ENCODE results near the gene GBA2. TPM values are rescaled to one million over a fixed set of nuclear protein-coding genes. Genes with fewer than 3 reads are reported as not detected.

GBA2 gene
- total and polyA plus RNA-seq, 2 donors (not counting 3 experiments of a cell fraction or from before 2014, with no cell fraction given), result 110 to 158 TPM

DNA sequence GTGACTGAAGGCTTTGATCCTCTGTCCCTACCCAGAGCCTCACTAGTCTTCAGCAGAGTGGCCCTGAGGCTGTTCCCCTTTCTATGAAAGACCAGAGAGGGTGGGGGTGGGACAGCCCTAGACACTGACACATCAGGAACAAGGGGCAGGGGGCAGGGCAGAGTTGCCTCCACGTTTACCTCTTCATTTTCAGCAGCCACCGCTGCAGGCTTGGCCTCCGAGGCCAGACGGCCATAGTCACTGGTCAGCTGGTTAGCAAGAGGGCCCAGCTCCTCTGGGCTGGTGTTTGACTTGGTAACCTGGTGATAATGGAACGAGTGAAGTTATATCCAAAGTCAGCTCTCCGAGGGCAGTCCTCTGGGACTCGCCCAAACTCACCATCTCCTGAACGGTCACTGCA lies 43.7 kb downstream of the GBA2 start:
- CTCF ChIA-PET, result interaction anchor here (0.6 to 2.3 kb wide), 2 partner anchors 9 to 77 kb away, joined by 3 to 17 read pairs; no protein-coding TSS in a partner anchor
- intact Hi-C loops (cut with micrococcal nuclease), result no loop called here
- no TSS peak for BruUV-seq (replicated peaks)

More for the DNA sequence above, 43.7 kb downstream of the GBA2 start:
- Histone ChIP-seq H2AFZ (ENCODE audit: low read depth, low read length) (no peak overlapping the region), H3K9me1 (replicated peaks; ENCODE audit: control insufficient read depth, extremely low read depth, insufficient read depth, low read length) (no peaks in the 10 kb centered on the region), H3K79me2 (ENCODE audit: control insufficient read depth, insufficient read depth, low read length) (no peaks in the 10 kb centered on the region), H3K27me3 (ENCODE audit: control insufficient read depth in 2 of 2, insufficient read depth in 2 of 2, low read length in 2 of 2) (no peaks in the 10 kb centered on the region), H3K4me2 (ENCODE audit: insufficient read depth, low read length) (no peak overlapping the region), H3K4me1 (ENCODE audit: control insufficient read depth, extremely low read depth, insufficient read depth, low read length) (no peaks in the 10 kb centered on the region), H3K36me3 (ENCODE audit: control insufficient read depth in 2 of 2, extremely low read depth in 1 of 2, insufficient read depth in 2 of 2, low read length in 2 of 2) (peaks cover 61 to 80% of the 10 kb centered on the region in 2 experiments), H3K9me3 (replicated peaks; ENCODE audit: control insufficient read depth, insufficient read depth, low read length) (no peaks in the 10 kb centered on the region), H3K27ac (ENCODE audit: insufficient read depth, low read depth, low read length) (no peak overlapping the region), H3K4me3 (replicated peaks in 1 of 3; ENCODE audit: insufficient read depth in 1 of 3, low read depth in 1 of 3, low read length in 3 of 3) (no peak overlapping the region), H4K20me1 (replicated peaks; ENCODE audit: control insufficient read depth, extremely low read depth, insufficient read depth, low read length) (no peaks in the 10 kb centered on the region), H3K9ac (replicated peaks; ENCODE audit: extremely low read depth, insufficient read depth, low read length) (no peak overlapping the region)
- TF ChIP-seq POLR2AphosphoS5 (IDR thresholded peaks at IDR 0.05; ENCODE audit: insufficient read depth, low read depth, low read length) (no peak), MYC (IDR thresholded peaks at IDR 0.05; ENCODE audit: low read depth, low read length) (no peak), FOS (IDR thresholded peaks at IDR 0.05; ENCODE audit: borderline replicate concordance, insufficient read depth, low read length) (no peak), EZH2 (IDR thresholded peaks at IDR 0.05; ENCODE audit: borderline replicate concordance, low read depth, low read length, severe bottlenecking) (no peak), GATA2 (IDR thresholded peaks at IDR 0.05; ENCODE audit: insufficient read depth, insufficient read length, low read depth, low read length) (no peak), POLR2A (IDR thresholded peaks at IDR 0.05; ENCODE audit: low read depth, low read length) (no peak), JUN (IDR thresholded peaks at IDR 0.05; ENCODE audit: borderline replicate concordance, insufficient read depth, insufficient read length, low read depth) (no peak)
- TF ChIP-seq, protein P1, sequence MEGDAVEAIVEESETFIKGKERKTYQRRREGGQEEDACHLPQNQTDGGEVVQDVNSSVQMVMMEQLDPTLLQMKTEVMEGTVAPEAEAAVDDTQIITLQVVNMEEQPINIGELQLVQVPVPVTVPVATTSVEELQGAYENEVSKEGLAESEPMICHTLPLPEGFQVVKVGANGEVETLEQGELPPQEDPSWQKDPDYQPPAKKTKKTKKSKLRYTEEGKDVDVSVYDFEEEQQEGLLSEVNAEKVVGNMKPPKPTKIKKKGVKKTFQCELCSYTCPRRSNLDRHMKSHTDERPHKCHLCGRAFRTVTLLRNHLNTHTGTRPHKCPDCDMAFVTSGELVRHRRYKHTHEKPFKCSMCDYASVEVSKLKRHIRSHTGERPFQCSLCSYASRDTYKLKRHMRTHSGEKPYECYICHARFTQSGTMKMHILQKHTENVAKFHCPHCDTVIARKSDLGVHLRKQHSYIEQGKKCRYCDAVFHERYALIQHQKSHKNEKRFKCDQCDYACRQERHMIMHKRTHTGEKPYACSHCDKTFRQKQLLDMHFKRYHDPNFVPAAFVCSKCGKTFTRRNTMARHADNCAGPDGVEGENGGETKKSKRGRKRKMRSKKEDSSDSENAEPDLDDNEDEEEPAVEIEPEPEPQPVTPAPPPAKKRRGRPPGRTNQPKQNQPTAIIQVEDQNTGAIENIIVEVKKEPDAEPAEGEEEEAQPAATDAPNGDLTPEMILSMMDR (IDR thresholded peaks at IDR 0.05; ENCODE audit: extremely low read depth in 1 of 2, insufficient read depth in 1 of 2, low read depth in 1 of 2, low read length in 2 of 2), result no peak
- TF ChIP-seq, protein P2, sequence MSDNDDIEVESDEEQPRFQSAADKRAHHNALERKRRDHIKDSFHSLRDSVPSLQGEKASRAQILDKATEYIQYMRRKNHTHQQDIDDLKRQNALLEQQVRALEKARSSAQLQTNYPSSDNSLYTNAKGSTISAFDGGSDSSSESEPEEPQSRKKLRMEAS (IDR thresholded peaks at IDR 0.05; ENCODE audit: insufficient read depth, insufficient read length), result no peak
- DNase-seq (ENCODE audit: low read depth, low spot score) (no peak), FAIRE-seq (no peak)
- POLR2A ChIA-PET, result no interaction called here
- dilution Hi-C loops (cut with MboI; ENCODE audit: extremely low pct_ligation_motif_present, low sequenced_read_pairs), result no loop called here
